Ovary (tissue), 3 donors: Measurements from ENCODE around the gene SQSTM1.

ENCODE experiments used
- CTCF ChIP-seq, 3 donors: fragments of 450-650 bp in 2 of 3; fragments of 200-600 bp in 1 of 3; IDR thresholded peaks; one replicate each; pipeline versions ENCODE4 v1.5.1 to v1.8.0; 2016 to 2022; ENCODE audit warnings: antibody characterized with exemption in 3 of 3, mild to moderate bottlenecking in 1 of 3
- POLR2A ChIP-seq: fragments of 450-650 bp; IDR thresholded peaks from one replicate; pipeline ENCODE4 v1.6.1; 2017; ENCODE audit warnings: antibody characterized with exemption, mild to moderate bottlenecking, moderate library complexity
- donor health status: DM: no; HTN: no; CAD: no.

DNA sequence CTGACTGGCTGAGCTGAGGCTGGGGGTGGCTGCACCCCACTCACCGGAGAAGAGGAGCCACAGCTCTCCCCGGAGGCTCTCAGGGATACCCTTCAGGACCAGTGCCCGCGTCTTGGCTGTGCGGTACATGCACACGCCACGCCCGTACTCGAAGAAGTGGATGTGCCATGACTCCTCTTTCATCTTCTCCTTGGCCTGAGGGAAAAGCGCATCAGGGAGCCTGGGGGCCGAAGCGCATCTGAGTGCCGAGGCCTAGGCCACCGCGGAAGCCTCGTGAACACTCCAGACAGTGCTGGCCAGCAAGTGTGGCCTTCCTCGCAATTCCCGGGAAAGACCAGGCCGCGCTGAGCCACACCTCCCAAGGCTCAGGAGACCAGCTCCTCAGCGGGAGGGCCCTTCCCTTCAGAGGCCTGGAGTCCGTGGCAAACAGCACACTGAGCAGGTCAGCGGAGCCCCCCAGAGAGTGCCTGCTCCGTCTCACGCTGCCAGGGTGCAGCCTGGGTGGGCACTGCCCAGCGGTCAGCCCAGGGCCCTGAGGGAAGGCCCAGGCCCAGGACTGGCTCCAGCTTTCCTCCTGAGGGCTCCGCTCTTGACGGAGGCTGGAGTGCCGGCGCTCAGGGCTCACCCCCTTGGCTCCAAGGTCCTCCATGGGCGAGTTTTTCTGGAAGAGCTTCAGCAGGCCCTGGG, 58.4 kb downstream of the SQSTM1 start:
- TF ChIP-seq CTCF (IDR thresholded peaks at IDR 0.05): no peak
- no peak for TF ChIP-seq POLR2A
